IMR-90 (cell line): Measurements from ENCODE around the gene USP40. TPM values are rescaled to one million over a fixed set of nuclear protein-coding genes. Genes with fewer than 3 reads are reported as not detected.
A peak's percentile ranks its signal among the peaks of the same experiment; 100 is the strongest.

Source experiments
- ATAC-seq: fragments of 200-7000 bp; cut with Tn5 transposase; 2 replicates; pipeline ENCODE4 v1.9.1; 2020; ENCODE audit warnings: low read depth, mild to moderate bottlenecking, moderate library complexity
- BruUV-seq: library from RNA; stranded (reverse); fragments of 400-500 nt; replicated peaks from 2 replicates; lab custom pipeline; 2021; lab: Mats Ljungman, UMichigan
- CTCF ChIA-PET: fragments of 300-600 bp; formaldehyde crosslinking; extraction: SDS; loops from one replicate; lab custom pipeline; 2021; ENCODE audit warnings: antibody characterized with exemption; lab: Yijun Ruan, JAX
- POLR2A ChIA-PET: fragments of 300-600 bp; sonication (Branson Sonifier 250); formaldehyde crosslinking; loops from one replicate; lab custom pipeline; 2022; ENCODE audit warnings: antibody characterized with exemption; ENCODE audit not compliant: unreplicated experiment; lab: Charles Lee
- DNase-seq: peaks from one replicate; pipeline ENCODE4 v3.0.0; 2013
- H2AFZ ChIP-seq: replicated peaks from 2 replicates; pipeline ENCODE3; 2013; ENCODE audit warnings: low read length, mild to moderate bottlenecking; ENCODE audit not compliant: poor library complexity
- H2AK5ac ChIP-seq: 2 replicates; pipeline ENCODE4 v1.6.1; 2013; ENCODE audit warnings: low read depth, low read length, inconsistent platforms
- H2AK9ac ChIP-seq: replicated peaks from 2 replicates; pipeline ENCODE3; 2013; ENCODE audit warnings: mild to moderate bottlenecking, low read depth, low read length, moderate library complexity; ENCODE audit not compliant: poor library complexity
- H2BK120ac ChIP-seq: 2 replicates; pipeline ENCODE4 v1.6.1; 2013; ENCODE audit warnings: low read depth, low read length, inconsistent platforms
- H2BK15ac ChIP-seq: 3 replicates; pipeline ENCODE4 v1.6.1; 2013; ENCODE audit warnings: low read depth, low read length, inconsistent platforms
- H2BK20ac ChIP-seq: 2 replicates; pipeline ENCODE4 v1.6.1; 2013; ENCODE audit warnings: low read depth, mild to moderate bottlenecking, inconsistent platforms, low read length, moderate library complexity
- H2BK5ac ChIP-seq: 2 replicates; pipeline ENCODE4 v1.6.1; 2013; ENCODE audit warnings: mild to moderate bottlenecking, low read depth, low read length, inconsistent platforms; ENCODE audit not compliant: poor library complexity, severe bottlenecking
- H3K14ac ChIP-seq: replicated peaks from 2 replicates; pipeline ENCODE4 v1.6.1; 2013; ENCODE audit warnings: low read depth, low read length, inconsistent platforms
- H3K18ac ChIP-seq: 2 replicates; pipeline ENCODE4 v1.6.1; 2013; ENCODE audit warnings: low read depth, low read length, control low read depth
- H3K23ac ChIP-seq: 2 replicates; pipeline ENCODE4 v1.6.1; 2013; ENCODE audit warnings: low read depth, low read length, inconsistent platforms
- H3K27ac ChIP-seq: 2 replicates; pipeline ENCODE4 v1.5.1; 2013; ENCODE audit warnings: mild to moderate bottlenecking, control low read depth, low read length; ENCODE audit not compliant: insufficient read depth
- H3K27me3 ChIP-seq: 2 replicates; pipeline ENCODE4 v1.6.1; 2013; ENCODE audit warnings: low read length; ENCODE audit not compliant: control insufficient read depth, insufficient read depth
- H3K36me3 ChIP-seq: 2 replicates; pipeline ENCODE4 v1.6.1; 2013; ENCODE audit warnings: low read length, mixed read lengths; ENCODE audit not compliant: control insufficient read depth, insufficient read depth
- H3K4ac ChIP-seq: 2 replicates; pipeline ENCODE4 v1.6.1; 2013; ENCODE audit warnings: low read depth, low read length, inconsistent platforms
- H3K4me1 ChIP-seq: 2 replicates; pipeline ENCODE4 v1.6.1; 2013; ENCODE audit warnings: low read length, mixed read lengths; ENCODE audit not compliant: control insufficient read depth, insufficient read depth
- H3K4me2 ChIP-seq: 2 replicates; pipeline ENCODE4 v1.6.1; 2013; ENCODE audit warnings: low read depth, mild to moderate bottlenecking, control low read depth, low read length, moderate library complexity
- H3K4me3 ChIP-seq: 2 replicates; pipeline ENCODE4 v1.5.1; 2013; ENCODE audit warnings: low read depth, mild to moderate bottlenecking, control low read depth, low read length, moderate library complexity; ENCODE audit not compliant: insufficient read depth
- H3K56ac ChIP-seq: 2 replicates; pipeline ENCODE4 v1.6.1; 2013; ENCODE audit warnings: low read length, inconsistent platforms; ENCODE audit not compliant: insufficient read depth; ENCODE audit errors: extremely low read depth
- H3K79me1 ChIP-seq, 2 experiments: 2 replicates each; pipeline ENCODE4 v1.6.1; 2013; ENCODE audit warnings: low read length in 2 of 2, inconsistent platforms in 1 of 2, low read depth in 1 of 2
- H3K9ac ChIP-seq: 2 replicates; pipeline ENCODE4 v1.6.1; 2013; ENCODE audit warnings: low read depth, low read length, control low read depth
- H3K9me1 ChIP-seq: 2 replicates; pipeline ENCODE4 v1.6.1; 2013; ENCODE audit warnings: low read length, inconsistent platforms; ENCODE audit not compliant: insufficient read depth
- H3K9me3 ChIP-seq: 2 replicates; pipeline ENCODE4 v1.6.1; 2013; ENCODE audit warnings: low read length; ENCODE audit not compliant: control insufficient read depth, insufficient read depth
- H4K20me1 ChIP-seq: 2 replicates; pipeline ENCODE4 v1.6.1; 2013; ENCODE audit warnings: low read length, inconsistent platforms; ENCODE audit not compliant: insufficient read depth
- H4K5ac ChIP-seq: 2 replicates; pipeline ENCODE4 v1.6.1; 2013; ENCODE audit warnings: mild to moderate bottlenecking, low read depth, low read length, control low read depth
- H4K8ac ChIP-seq, 2 experiments: 2 replicates each; pipeline ENCODE4 v1.6.1; 2013; ENCODE audit warnings: low read depth in 2 of 2, low read length in 2 of 2, control low read depth in 1 of 2, inconsistent platforms in 1 of 2
- H4K91ac ChIP-seq: 2 replicates; pipeline ENCODE4 v1.6.1; 2013; ENCODE audit warnings: low read depth, low read length, inconsistent platforms; ENCODE audit not compliant: insufficient read depth
- BHLHE40 ChIP-seq: fragments of 150-350 bp; IDR thresholded peaks from 2 replicates; pipeline ENCODE4 v1.6.1; 2016; ENCODE audit warnings: mild to moderate bottlenecking, low read depth, low read length
- CEBPB ChIP-seq: IDR thresholded peaks from 2 replicates; pipeline ENCODE4 v1.6.1; 2012; ENCODE audit warnings: low read depth, low read length, improper control_type of control experiment
- CTCF ChIP-seq: conservative IDR thresholded peaks from 2 replicates; pipeline ENCODE4 v1.5.1; 2012; ENCODE audit warnings: mild to moderate bottlenecking, low read depth, low read length, improper control_type of control experiment
- ELK1 ChIP-seq: fragments of 150-350 bp; IDR thresholded peaks from 2 replicates; pipeline ENCODE4 v1.6.1; 2016; ENCODE audit warnings: low read depth, mild to moderate bottlenecking, low read length, moderate library complexity, borderline replicate concordance
- POLR2A ChIP-seq: IDR thresholded peaks from 2 replicates; pipeline ENCODE4 v1.6.1; 2012; ENCODE audit warnings: mild to moderate bottlenecking, low read depth, low read length
- RFX5 ChIP-seq: IDR thresholded peaks from 2 replicates; pipeline ENCODE4 v1.8.0; 2012; ENCODE audit warnings: low read depth, mild to moderate bottlenecking, low read length, moderate library complexity
- SMC3 ChIP-seq: fragments of 150-350 bp; IDR thresholded peaks from 2 replicates; pipeline ENCODE4 v1.6.1; 2016; ENCODE audit warnings: low read depth, mild to moderate bottlenecking, antibody characterized with exemption, low read length, moderate library complexity
- USF2 ChIP-seq: fragments of 150-350 bp; IDR thresholded peaks from 2 replicates; pipeline ENCODE4 v1.6.1; 2017; ENCODE audit warnings: mild to moderate bottlenecking, antibody characterized with exemption, low read length, low read depth
- WGBS, 2 experiments: methylation state at CpG; one replicate each; pipeline versions ENCODE4 v1.1.5 to v1.1.7; 2013; ENCODE audit warnings: missing lambda C conversion rate in 2 of 2; ENCODE audit not compliant: insufficient read length in 1 of 2; ENCODE audit errors: extremely low coverage in 2 of 2; 5-methylcytosine and 5-hydroxymethylcytosine counted together
- dilution Hi-C: fragments of 300-500 bp; cut with HindIII; formaldehyde crosslinking; loops from one replicate; pipeline ENCODE4 v1.14.3; 2018; ENCODE audit warnings: low sequenced_read_pairs; ENCODE audit not compliant: unreplicated experiment
- in situ Hi-C: fragments of 300-500 bp; cut with MboI; formaldehyde crosslinking; loops from 3 replicates; pipeline ENCODE4 v1.14.3; 2019; ENCODE audit warnings: low sequenced_read_pairs, inconsistent platforms, mixed read lengths
- intact Hi-C: fragments of 100-400 bp; cut with micrococcal nuclease; formaldehyde crosslinking; loops from 2 replicates; pipeline ENCODE4 v1.10.0; 2022
- polyA plus RNA-seq, 3 experiments: library from polyadenylated mRNA; depleted of rRNA; stranded (reverse); fragments of >200 nt; gene quantifications; 2 replicates each; pipeline ENCODE4 v1.2.3, GENCODE V29; 2012; ENCODE audit warnings: low replicate concordance in 1 of 3
- total RNA-seq: library from RNA; depleted of rRNA; stranded (reverse); fragments of >200 nt; gene quantifications from 2 replicates; pipeline ENCODE4 v1.2.3, GENCODE V29; 2012

The USP40 gene
- total and polyA plus RNA-seq, 2 of the 4 experiments (the other 2 are of a cell fraction): 30.1 to 30.8 TPM

GRCh38 chr2:233450864-233451575, 115.6 kb downstream of the USP40 start:
- Histone ChIP-seq H3K9me1 (peaks cover 7% of the 10 kb centered on the region; the same call in 1 of the 2 replicates), H3K14ac (no peak overlapping the region), H2BK120ac (no peak overlapping the region), H3K9ac (no peak overlapping the region), H3K9me3 (no peaks in the 10 kb centered on the region), H3K56ac (no peak overlapping the region), H3K79me1 (no peaks in the 10 kb centered on the region), H2AFZ (no peak overlapping the region), H2BK20ac (no peak overlapping the region), H3K36me3 (peaks cover 40% of the 10 kb centered on the region), H3K4ac (no peak overlapping the region), H2BK5ac (no peak overlapping the region), H2AK5ac (no peak overlapping the region), H3K23ac (no peak overlapping the region), H4K5ac (no peak overlapping the region), H3K4me1 (no peaks in the 10 kb centered on the region), H3K27ac (no peak overlapping the region), H2BK15ac (no peak overlapping the region), H3K18ac (no peak overlapping the region), H3K4me3 (no peak overlapping the region), H4K8ac (no peak overlapping the region), H4K20me1 (no peaks in the 10 kb centered on the region), H3K27me3 (no peaks in the 10 kb centered on the region), H3K4me2 (no peak overlapping the region), H2AK9ac (peak overlapping the region; percentile 12), H4K91ac (no peak overlapping the region)
- BruUV-seq: no TSS peak
- CTCF ChIA-PET: no interaction called here
- ATAC-seq (no peak), DNase-seq (no peak)
- dilution Hi-C loops (no loop called here), intact Hi-C loops (no loop called here), in situ Hi-C loops (loop anchor here (25.0 kb wide), 1 partner anchor 386 kb away; no protein-coding TSS in a partner anchor)
- WGBS, 2 experiments: 100% methylated on average over 2 of the region's 22 CpGs; no CpG with 5 or more reads in 1 of the 2 experiments
- TF ChIP-seq SMC3: no peak
- no peak for TF ChIP-seq USF2
- TF ChIP-seq BHLHE40: no peak
- no peak for TF ChIP-seq CEBPB
- no peak for TF ChIP-seq RFX5
- TF ChIP-seq CTCF: no peak
- no peak for TF ChIP-seq ELK1
- no peak for TF ChIP-seq POLR2A
- POLR2A ChIA-PET: no interaction called here
